Neutrophil (primary cell): ENCODE results near the gene KMT2C.

ENCODE experiments used
- H3K27ac ChIP-seq: fragments of 200-600 bp; sonication (generic); 2 replicates; pipeline ENCODE4 v1.5.1; 2016; ENCODE audit warnings: mild to moderate bottlenecking, moderate library complexity
- H3K27me3 ChIP-seq: fragments of 200-600 bp; sonication (generic); 2 replicates; pipeline ENCODE4 v1.6.0; 2016; ENCODE audit warnings: mild to moderate bottlenecking
- H3K36me3 ChIP-seq: fragments of 200-600 bp; sonication (generic); 2 replicates; pipeline ENCODE4 v1.5.1; 2017
- H3K4me1 ChIP-seq, 2 experiments: fragments of 200-600 bp in 1 of 2; sonication (generic) in 1 of 2; 1 replicate in 1 of 2; 2 replicates in 1 of 2; pipeline versions ENCODE4 v1.5.1 to v1.6.1; 2013 to 2016; ENCODE audit warnings: low read depth in 1 of 2, low read length in 1 of 2, mild to moderate bottlenecking in 1 of 2, moderate library complexity in 1 of 2; ENCODE audit not compliant: control insufficient read depth in 1 of 2, insufficient read depth in 1 of 2
- H3K4me3 ChIP-seq, 2 experiments: fragments of 200-600 bp in 1 of 2; sonication (generic) in 1 of 2; 1 replicate in 1 of 2; 2 replicates in 1 of 2; pipeline ENCODE4 v1.5.1; 2013 to 2016; ENCODE audit warnings: low read depth in 1 of 2, low read length in 1 of 2, mild to moderate bottlenecking in 1 of 2, moderate library complexity in 1 of 2
- H3K9me3 ChIP-seq: fragments of 200-600 bp; sonication (generic); 2 replicates; pipeline ENCODE4 v1.5.1; 2016
- TF ChIP-seq, protein P1 (sequence below): fragments of 200-600 bp; sonication (generic); IDR thresholded peaks from 2 replicates; pipeline ENCODE4 v1.5.1; 2016; ENCODE audit warnings: antibody characterized with exemption

The KMT2C gene

DNA sequence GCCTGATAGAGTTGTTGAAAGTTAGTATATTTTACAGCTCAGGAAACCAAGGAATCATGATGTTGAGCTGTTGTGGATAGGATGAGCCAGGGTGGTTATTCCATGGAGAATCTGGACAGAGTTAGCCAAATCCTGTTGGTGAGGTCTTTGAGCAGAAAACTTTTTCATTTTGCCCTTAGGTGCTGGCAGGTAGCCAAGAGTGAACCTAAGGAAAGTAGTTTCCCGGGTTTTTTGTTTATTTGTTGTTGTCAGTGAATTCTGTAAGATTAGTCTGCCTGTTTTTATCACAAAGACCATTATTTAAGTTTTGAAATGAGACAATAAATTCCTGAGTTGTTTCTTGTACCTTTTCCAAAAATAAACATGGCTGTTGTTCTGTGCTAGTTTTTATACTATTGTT, 349.3 kb downstream of the KMT2C start:
- H3K4me1 ChIP-seq, result no peaks in the 10 kb centered on the region
- no peaks in the 10 kb centered on the region for H3K36me3 ChIP-seq
- no peak overlapping the region for H3K27ac ChIP-seq
- TF ChIP-seq, protein P1, sequence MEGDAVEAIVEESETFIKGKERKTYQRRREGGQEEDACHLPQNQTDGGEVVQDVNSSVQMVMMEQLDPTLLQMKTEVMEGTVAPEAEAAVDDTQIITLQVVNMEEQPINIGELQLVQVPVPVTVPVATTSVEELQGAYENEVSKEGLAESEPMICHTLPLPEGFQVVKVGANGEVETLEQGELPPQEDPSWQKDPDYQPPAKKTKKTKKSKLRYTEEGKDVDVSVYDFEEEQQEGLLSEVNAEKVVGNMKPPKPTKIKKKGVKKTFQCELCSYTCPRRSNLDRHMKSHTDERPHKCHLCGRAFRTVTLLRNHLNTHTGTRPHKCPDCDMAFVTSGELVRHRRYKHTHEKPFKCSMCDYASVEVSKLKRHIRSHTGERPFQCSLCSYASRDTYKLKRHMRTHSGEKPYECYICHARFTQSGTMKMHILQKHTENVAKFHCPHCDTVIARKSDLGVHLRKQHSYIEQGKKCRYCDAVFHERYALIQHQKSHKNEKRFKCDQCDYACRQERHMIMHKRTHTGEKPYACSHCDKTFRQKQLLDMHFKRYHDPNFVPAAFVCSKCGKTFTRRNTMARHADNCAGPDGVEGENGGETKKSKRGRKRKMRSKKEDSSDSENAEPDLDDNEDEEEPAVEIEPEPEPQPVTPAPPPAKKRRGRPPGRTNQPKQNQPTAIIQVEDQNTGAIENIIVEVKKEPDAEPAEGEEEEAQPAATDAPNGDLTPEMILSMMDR, result no peak
- H3K9me3 ChIP-seq, result peaks cover 6% of the 10 kb centered on the region
- no peak overlapping the region for H3K4me3 ChIP-seq
- H3K27me3 ChIP-seq, result no peaks in the 10 kb centered on the region

GRCh38 chr7:152085131-152085530, 350.7 kb downstream of the KMT2C start:
- H3K9me3 ChIP-seq, result peaks cover 6% of the 10 kb centered on the region
- H3K4me3 ChIP-seq, result no peak overlapping the region
- no peak overlapping the region for H3K27ac ChIP-seq
- TF ChIP-seq, protein P1, result no peak
- H3K27me3 ChIP-seq, result no peaks in the 10 kb centered on the region
- no peaks in the 10 kb centered on the region for H3K36me3 ChIP-seq
- H3K4me1 ChIP-seq, result no peaks in the 10 kb centered on the region
